ENCODE measurements around the gene PLTP.

PLTP gene

GRCh38 chr20:45867819-45868176 lies 44.2 kb downstream of the PLTP start:
- no peak for DNase-seq

GRCh38 chr20:45867136-45867818 lies 44.7 kb downstream of the PLTP start:
- no peak for DNase-seq

- DNase-seq = no peak
Observed at GRCh38 chr20:45866454-45866853, 45.5 kb downstream of the PLTP start.

- DNase-seq = no peak
Observed at GRCh38 chr20:45863543-45864470, 48.1 kb downstream of the PLTP start.

- DNase-seq = peak; percentile 85
Observed at GRCh38 chr20:45861221-45862075, 50.5 kb downstream of the PLTP start.

- peak; percentile 26 for DNase-seq
Observed at GRCh38 chr20:45860560-45861220, 51.3 kb downstream of the PLTP start.

- no peak for DNase-seq
Observed at GRCh38 chr20:45859916-45860315, 52.0 kb downstream of the PLTP start.

- no peak for DNase-seq
Observed at GRCh38 chr20:45857882-45858216, 54.1 kb downstream of the PLTP start.

- DNase-seq = peak; percentile 100
Observed at GRCh38 chr20:45857114-45857881, 54.7 kb downstream of the PLTP start, which contains the start of the genes ACOT8 and ZSWIM3. TSS of gene ACOT8 (minus strand) at chr20:45857392. CDS start at chr20:45857315, 77 bp downstream. TSS of gene ZSWIM3 (plus strand) at chr20:45857614. CDS start at chr20:45857826, 212 bp downstream.

- DNase-seq = no peak
Observed at GRCh38 chr20:45853484-45853883, 58.5 kb downstream of the PLTP start.

- DNase-seq = no peak
Observed at GRCh38 chr20:45852326-45852725, 59.6 kb downstream of the PLTP start.

GRCh38 chr20:45851501-45851900 lies 60.5 kb downstream of the PLTP start:
- no peak for DNase-seq

- DNase-seq = no peak
Observed at GRCh38 chr20:45850926-45851325, 61.0 kb downstream of the PLTP start.

- no peak for DNase-seq
Observed at GRCh38 chr20:45850238-45850637, 61.7 kb downstream of the PLTP start.

GRCh38 chr20:45848969-45849582 lies 62.9 kb downstream of the PLTP start:
- DNase-seq = no peak
